H1 (cell line): Measurements from ENCODE around the gene TCHP. TPM values are rescaled to one million over a fixed set of nuclear protein-coding genes. Genes with fewer than 3 reads are reported as not detected.

Experiments
- CTCF ChIA-PET: fragments of 300-600 bp; sonication (Branson Sonifier 250); formaldehyde crosslinking; loops from one replicate; lab custom pipeline; 2021; ENCODE audit not compliant: partially characterized antibody; lab: Charles Lee
- POLR2A ChIA-PET: fragments of 300-600 bp; sonication (Branson Sonifier 250); formaldehyde crosslinking; loops from one replicate; lab custom pipeline; 2021; ENCODE audit warnings: inconsistent platforms; ENCODE audit not compliant: partially characterized antibody; lab: Charles Lee
- DNase-seq, 2 experiments: peaks; one replicate each; pipeline versions ENCODE4 v3.0.0 to v3.0.0-alpha.2; 2010 to 2022; ENCODE audit warnings: low spot score in 2 of 2, low read depth in 1 of 2, mixed read lengths in 1 of 2
- FAIRE-seq: peaks from 2 replicates; lab custom pipeline; 2011; peaks lifted over from hg19 to GRCh38; lab: Jason Lieb, UNC
- H2AFZ ChIP-seq: 2 replicates; pipeline ENCODE4 v1.8.1; 2012; ENCODE audit warnings: low read length, inconsistent platforms
- H2AK5ac ChIP-seq: 2 replicates; pipeline ENCODE4 v1.6.1; 2013; ENCODE audit warnings: low read depth, low read length
- H2BK120ac ChIP-seq: replicated peaks from 2 replicates; pipeline ENCODE3; 2013; ENCODE audit warnings: low read depth, low read length, inconsistent platforms
- H2BK12ac ChIP-seq: 2 replicates; pipeline ENCODE4 v1.6.1; 2013; ENCODE audit warnings: low read depth, low read length
- H2BK15ac ChIP-seq: 2 replicates; pipeline ENCODE4 v1.6.1; 2013; ENCODE audit warnings: low read length
- H2BK20ac ChIP-seq: 2 replicates; pipeline ENCODE4 v1.6.1; 2013; ENCODE audit warnings: low read length
- H2BK5ac ChIP-seq: 2 replicates; pipeline ENCODE4 v1.6.1; 2013; ENCODE audit warnings: low read depth, low read length
- H3K14ac ChIP-seq: 2 replicates; pipeline ENCODE4 v1.6.1; 2013; ENCODE audit warnings: inconsistent platforms; ENCODE audit not compliant: insufficient read length
- H3K18ac ChIP-seq: 2 replicates; pipeline ENCODE4 v1.6.1; 2013; ENCODE audit warnings: low read length; ENCODE audit errors: extremely low read depth
- H3K23ac ChIP-seq: 2 replicates; pipeline ENCODE4 v1.6.1; 2013; ENCODE audit warnings: inconsistent platforms; ENCODE audit not compliant: insufficient read length
- H3K23me2 ChIP-seq: 2 replicates; pipeline ENCODE4 v1.6.1; 2013; ENCODE audit warnings: low read depth, low read length
- H3K27ac ChIP-seq: 2 replicates; pipeline ENCODE4 v1.6.1; 2011; ENCODE audit warnings: low read depth, low read length, inconsistent platforms
- H3K27me3 ChIP-seq, 4 experiments: replicated peaks in 1 of 4; 1 replicate in 1 of 4; 2 replicates in 3 of 4; pipeline versions ENCODE4 v1.6.1 to v1.8.1; 2011 to 2013; ENCODE audit warnings: low read length in 3 of 4, mild to moderate bottlenecking in 3 of 4, inconsistent platforms in 2 of 4, mixed read lengths in 2 of 4, moderate library complexity in 1 of 4; ENCODE audit not compliant: control insufficient read depth in 3 of 4, insufficient read depth in 3 of 4; ENCODE audit errors: extremely low read depth in 1 of 4
- H3K36me3 ChIP-seq, 4 experiments: 2 replicates each; pipeline versions ENCODE4 v1.6.1 to v1.8.1; 2011 to 2013; ENCODE audit warnings: mild to moderate bottlenecking in 4 of 4, low read length in 3 of 4, moderate library complexity in 2 of 4, control low read depth in 1 of 4, inconsistent platforms in 1 of 4; ENCODE audit not compliant: insufficient read depth in 4 of 4, control insufficient read depth in 2 of 4
- H3K4ac ChIP-seq: replicated peaks from 2 replicates; pipeline ENCODE3; 2013; ENCODE audit warnings: low read length, low read depth, mixed read lengths, inconsistent platforms; ENCODE audit not compliant: insufficient read length
- H3K4me1 ChIP-seq, 4 experiments: replicated peaks in 1 of 4; 1 replicate in 1 of 4; 2 replicates in 3 of 4; pipeline versions ENCODE4 v1.6.1 to v1.8.1; 2011 to 2013; ENCODE audit warnings: low read length in 3 of 4, inconsistent platforms in 2 of 4, mixed read lengths in 1 of 4; ENCODE audit not compliant: insufficient read depth in 4 of 4, control insufficient read depth in 3 of 4
- H3K4me2 ChIP-seq, 2 experiments: 2 replicates each; pipeline versions ENCODE4 v1.6.1 to v1.8.1; 2011 to 2013; ENCODE audit warnings: low read depth in 2 of 2, low read length in 2 of 2, control low read depth in 1 of 2, inconsistent platforms in 1 of 2, mild to moderate bottlenecking in 1 of 2; ENCODE audit not compliant: insufficient read depth in 1 of 2
- H3K4me3 ChIP-seq, 4 experiments: fragments of 200-600, 300-600 bp in 1 of 4; sonication (generic), shearing (Covaris generic), sonication (Bioruptor Twin) in 1 of 4; 2 replicates each; pipeline versions ENCODE4 v1.5.1 to v1.8.1; 2011 to 2016; ENCODE audit warnings: low read length in 4 of 4, low read depth in 3 of 4, control low read depth in 2 of 4, inconsistent platforms in 2 of 4, mild to moderate bottlenecking in 2 of 4, mixed read lengths in 1 of 4, moderate library complexity in 1 of 4; ENCODE audit not compliant: insufficient read depth in 2 of 4; ENCODE audit errors: extremely low read depth in 1 of 4
- H3K56ac ChIP-seq: replicated peaks from 2 replicates; pipeline ENCODE3; 2013; ENCODE audit warnings: low read depth, mild to moderate bottlenecking, mixed read lengths, low read length, inconsistent platforms; ENCODE audit not compliant: insufficient read length
- H3K79me1 ChIP-seq: 2 replicates; pipeline ENCODE4 v1.6.1; 2013; ENCODE audit warnings: low read depth, low read length, control low read depth
- H3K79me2 ChIP-seq, 2 experiments: 2 replicates each; pipeline versions ENCODE4 v1.6.1 to v1.8.1; 2012 to 2013; ENCODE audit warnings: low read length in 2 of 2, mild to moderate bottlenecking in 2 of 2, inconsistent platforms in 1 of 2; ENCODE audit not compliant: insufficient read depth in 2 of 2, control insufficient read depth in 1 of 2
- H3K9ac ChIP-seq, 4 experiments: replicated peaks in 1 of 4; 1 replicate in 1 of 4; 2 replicates in 3 of 4; pipeline versions ENCODE4 v1.6.1 to v1.8.1; 2011 to 2013; ENCODE audit warnings: low read depth in 3 of 4, low read length in 3 of 4, control low read depth in 2 of 4, mild to moderate bottlenecking in 2 of 4, moderate library complexity in 2 of 4, inconsistent platforms in 1 of 4; ENCODE audit errors: extremely low read depth in 1 of 4
- H3K9me3 ChIP-seq, 2 experiments: 2 replicates each; pipeline versions ENCODE4 v1.6.1 to v1.8.1; 2012 to 2013; ENCODE audit warnings: mild to moderate bottlenecking in 2 of 2, moderate library complexity in 2 of 2, control low read depth in 1 of 2, inconsistent platforms in 1 of 2, low read depth in 1 of 2, low read length in 1 of 2, mixed read lengths in 1 of 2; ENCODE audit not compliant: insufficient read depth in 2 of 2
- H4K20me1 ChIP-seq, 2 experiments: replicated peaks in 1 of 2; 2 replicates each; pipeline versions ENCODE3 to v1.8.1; 2011 to 2013; ENCODE audit warnings: inconsistent platforms in 2 of 2, low read length in 2 of 2, mild to moderate bottlenecking in 1 of 2; ENCODE audit not compliant: insufficient read depth in 2 of 2, control insufficient read depth in 1 of 2
- H4K5ac ChIP-seq: 2 replicates; pipeline ENCODE4 v1.6.1; 2013; ENCODE audit warnings: low read length, low read depth, mixed read lengths, inconsistent platforms; ENCODE audit not compliant: insufficient read length
- H4K8ac ChIP-seq: 2 replicates; pipeline ENCODE4 v1.8.0; 2013; ENCODE audit warnings: mild to moderate bottlenecking, moderate library complexity, low read length, inconsistent platforms; ENCODE audit not compliant: insufficient read depth; ENCODE audit errors: extremely low read depth
- H4K91ac ChIP-seq: replicated peaks from 2 replicates; pipeline ENCODE3; 2013; ENCODE audit warnings: low read length, mixed read lengths, inconsistent platforms; ENCODE audit not compliant: insufficient read length
- BRCA1 ChIP-seq: IDR thresholded peaks from 2 replicates; pipeline ENCODE4 v1.6.1; 2012; ENCODE audit warnings: low read depth, low read length, improper control_type of control experiment
- CBX8 ChIP-seq: fragments of 300-800, 300-1000 bp; sonication (generic); IDR thresholded peaks from 2 replicates; pipeline ENCODE4 v1.7.1; 2016; ENCODE audit warnings: low read depth, low read length, borderline replicate concordance
- CEBPB ChIP-seq: IDR thresholded peaks from 2 replicates; pipeline ENCODE4 v1.6.1; 2012; ENCODE audit warnings: low read depth, low read length
- EZH2 ChIP-seq: fragments of 200-600 bp; sonication (generic); IDR thresholded peaks from 2 replicates; pipeline ENCODE4 v1.7.1; 2012; ENCODE audit warnings: low read depth, mild to moderate bottlenecking, moderate library complexity, low read length, inconsistent platforms; ENCODE audit not compliant: severe bottlenecking
- MAX ChIP-seq: IDR thresholded peaks from 2 replicates; pipeline ENCODE4 v1.6.1; 2012; ENCODE audit warnings: inconsistent platforms
- POLR2A ChIP-seq, 2 experiments: IDR thresholded peaks; 1 replicate in 1 of 2; 2 replicates in 1 of 2; pipeline ENCODE4 v1.6.1; 2011; ENCODE audit warnings: low read depth in 2 of 2, low read length in 2 of 2, mild to moderate bottlenecking in 2 of 2; ENCODE audit errors: control extremely low read depth in 1 of 2
- RBBP5 ChIP-seq: IDR thresholded peaks from 2 replicates; pipeline ENCODE4 v1.7.1; 2012; ENCODE audit warnings: low read depth, mild to moderate bottlenecking, inconsistent platforms, low read length, moderate library complexity, borderline replicate concordance
- SIX5 ChIP-seq: IDR thresholded peaks from 2 replicates; pipeline ENCODE4 v1.6.1; 2011; ENCODE audit warnings: mild to moderate bottlenecking, low read depth, low read length
- SP2 ChIP-seq: IDR thresholded peaks from 2 replicates; pipeline ENCODE4 v1.6.1; 2012; ENCODE audit warnings: mild to moderate bottlenecking, low read length, inconsistent platforms
- SRF ChIP-seq: IDR thresholded peaks from 2 replicates; pipeline ENCODE4 v1.6.1; 2011; ENCODE audit warnings: mild to moderate bottlenecking, low read depth, low read length, moderate library complexity
- TAF7 ChIP-seq: optimal IDR thresholded peaks from 2 replicates; pipeline ENCODE3; 2011; ENCODE audit warnings: low read depth, mild to moderate bottlenecking, inconsistent platforms, low read length, moderate library complexity, borderline replicate concordance
- USF2 ChIP-seq: IDR thresholded peaks from 2 replicates; pipeline ENCODE4 v1.6.1; 2011; ENCODE audit warnings: low read length, improper control_type of control experiment
- WGBS, 2 experiments: shearing (Covaris generic) in 1 of 2; methylation state at CpG; one replicate each; pipeline versions ENCODE4 v1.1.6 to v1.1.7; 2013 to 2015; ENCODE audit warnings: low lambda C conversion rate in 2 of 2, mixed read lengths in 2 of 2, inconsistent platforms in 1 of 2, low coverage in 1 of 2, missing lambda C conversion rate in 1 of 2; ENCODE audit not compliant: insufficient replicate concordance in 2 of 2, insufficient coverage in 1 of 2, insufficient read length in 1 of 2; ENCODE audit errors: extremely low coverage in 1 of 2, missing lambda C conversion rate in 1 of 2; 5-methylcytosine and 5-hydroxymethylcytosine counted together
- polyA plus RNA-seq, 7 experiments: library from polyadenylated mRNA; depleted of rRNA in 3 of 7; stranded (reverse) in 5 of 7; unstranded in 2 of 7; fragments of >200 nt in 5 of 7; fragments of 200-250 nt in 2 of 7; gene quantifications; 1 replicate in 5 of 7; 2 replicates in 1 of 7; 4 replicates in 1 of 7; pipeline versions ENCODE4 v1.2.1 to v1.2.3, GENCODE V29; 2011 to 2013; ENCODE audit warnings: missing spikeins in 2 of 7, mixed read lengths in 2 of 7
- total RNA-seq: library from RNA; stranded (reverse); fragmentation: NEBNext Ultra II Directional; extraction: Animal tissue kit (Norgen Biotek cat#: 25700); gene quantifications from 2 replicates; pipeline ENCODE4 v1.2.1, GENCODE V29; 2021

TCHP gene
- total and polyA plus RNA-seq, 2 of the 8 experiments (the other 6 are each of a cell fraction or from before 2014, with no cell fraction given): 2.8 to 4.5 TPM

- Histone ChIP-seq H3K9me3 (no peaks in the 10 kb centered on the region), H2BK5ac (no peak overlapping the region), H3K9ac (no peak overlapping the region), H4K20me1 (peaks cover 2% of the 10 kb centered on the region in 2 experiments), H2BK20ac (no peak overlapping the region), H2BK12ac (no peak overlapping the region), H3K4me3 (no peak overlapping the region), H3K23ac (no peak overlapping the region), H4K8ac (peak overlapping the region; percentile 75; the same call in 1 of the 2 replicates), H3K27me3 (no peaks in the 10 kb centered on the region), H4K5ac (no peak overlapping the region), H3K79me2 (no peaks in the 10 kb centered on the region; a peak in 1 of 4 replicates), H3K79me1 (no peaks in the 10 kb centered on the region; the same call in none of the 2 replicates), H3K14ac (no peak overlapping the region), H3K4ac (no peak overlapping the region), H3K36me3 (no peaks in the 10 kb centered on the region; a peak in 3 of 8 replicates), H2BK15ac (no peak overlapping the region), H3K4me2 (no peak overlapping the region), H2AK5ac (no peak overlapping the region), H3K27ac (no peak overlapping the region), H3K4me1 (peaks cover 0 to 6% (median 4%) of the 10 kb centered on the region in 4 experiments; a peak in 4 of 7 replicates), H2AFZ (no peak overlapping the region), H4K91ac (no peak overlapping the region), H3K18ac (peak overlapping the region; percentile 28; the same call in 1 of the 2 replicates), H3K23me2 (no peaks in the 10 kb centered on the region), H3K56ac (no peak overlapping the region), H2BK120ac (no peak overlapping the region)
- CTCF ChIA-PET: interaction anchor here (0.6 to 7.1 kb wide), 6 partner anchors 9 to 72 kb away, joined by 3 to 86 read pairs (median 3); no protein-coding TSS in a partner anchor
- no peak for DNase-seq
- POLR2A ChIA-PET: no interaction called here
- FAIRE-seq: no peak
- 91% methylated on average over 16 of the region's 17 CpGs; no CpG with 5 or more reads in 1 of the 2 experiments for WGBS, 2 experiments
- TF ChIP-seq RBBP5: no peak
- no peak for TF ChIP-seq EZH2
- no peak for TF ChIP-seq MAX
- TF ChIP-seq SIX5: no peak
- no peak for TF ChIP-seq SRF
- no peak for TF ChIP-seq CEBPB
- TF ChIP-seq TAF7: no peak
- TF ChIP-seq POLR2A (IDR thresholded peaks at IDR 0.05; ENCODE audit: control extremely low read depth in 1 of 2, low read depth in 2 of 2, low read length in 2 of 2): no peak
- TF ChIP-seq USF2: no peak
- TF ChIP-seq BRCA1: no peak
- TF ChIP-seq CBX8: no peak
- TF ChIP-seq SP2: no peak
These were observed 38.3 kb upstream of the TCHP start for GRCh38 chr12:109861689-109862314.
